H9 (cell line): ENCODE measurements around the gene UBE2E3. TPM values are rescaled to one million over a fixed set of nuclear protein-coding genes. Genes with fewer than 3 reads are reported as not detected.

Experiments used
- DNase-seq: peaks from one replicate; pipeline ENCODE4 v3.0.0-alpha.2; 2017
- H2AFZ ChIP-seq: one replicate; pipeline ENCODE4 v1.6.1; 2013; ENCODE audit warnings: mild to moderate bottlenecking, low read length, control low read depth, moderate library complexity
- H2AK5ac ChIP-seq: 2 replicates; pipeline ENCODE4 v1.6.1; 2013; ENCODE audit warnings: low read length, control low read depth, mixed read lengths; ENCODE audit not compliant: insufficient read length
- H2BK120ac ChIP-seq: one replicate; pipeline ENCODE4 v1.6.1; 2013; ENCODE audit warnings: low read depth, mild to moderate bottlenecking, low read length, control low read depth, inconsistent platforms; ENCODE audit not compliant: poor library complexity, severe bottlenecking
- H2BK12ac ChIP-seq: 2 replicates; pipeline ENCODE4 v1.6.1; 2013; ENCODE audit warnings: low read length, control low read depth, mixed read lengths, low read depth; ENCODE audit not compliant: insufficient read length
- H2BK15ac ChIP-seq: 2 replicates; pipeline ENCODE4 v1.6.1; 2013; ENCODE audit warnings: low read depth, low read length, control low read depth
- H2BK20ac ChIP-seq: one replicate; pipeline ENCODE4 v1.6.1; 2013; ENCODE audit warnings: low read depth, mild to moderate bottlenecking, low read length, control low read depth, inconsistent platforms; ENCODE audit not compliant: poor library complexity, severe bottlenecking
- H2BK5ac ChIP-seq: 2 replicates; pipeline ENCODE4 v1.6.1; 2013; ENCODE audit warnings: low read length, control low read depth, mixed read lengths; ENCODE audit not compliant: insufficient read length
- H3K14ac ChIP-seq: 2 replicates; pipeline ENCODE4 v1.6.1; 2013; ENCODE audit warnings: low read length, control low read depth; ENCODE audit not compliant: insufficient read depth
- H3K18ac ChIP-seq: 2 replicates; pipeline ENCODE4 v1.6.1; 2013; ENCODE audit warnings: low read depth, mild to moderate bottlenecking, mixed read lengths, low read length, control low read depth; ENCODE audit not compliant: insufficient read length
- H3K23ac ChIP-seq: 2 replicates; pipeline ENCODE4 v1.6.1; 2013; ENCODE audit warnings: low read length, control low read depth, mixed read lengths, low read depth; ENCODE audit not compliant: insufficient read length
- H3K23me2 ChIP-seq: 2 replicates; pipeline ENCODE4 v1.6.1; 2013; ENCODE audit warnings: low read depth, mild to moderate bottlenecking, mixed read lengths, low read length, control low read depth; ENCODE audit not compliant: insufficient read length, poor library complexity, severe bottlenecking
- H3K27ac ChIP-seq: 2 replicates; pipeline ENCODE4 v1.5.1; 2013; ENCODE audit warnings: low read length, control low read depth, mixed read lengths, low read depth; ENCODE audit not compliant: insufficient read length
- H3K27me3 ChIP-seq: 2 replicates; pipeline ENCODE4 v1.6.1; 2013; ENCODE audit warnings: low read length, control low read depth, inconsistent platforms; ENCODE audit not compliant: insufficient read depth
- H3K4ac ChIP-seq: 2 replicates; pipeline ENCODE4 v1.6.1; 2013; ENCODE audit warnings: low read depth, mild to moderate bottlenecking, control low read depth, inconsistent platforms, low read length, moderate library complexity
- H3K4me1 ChIP-seq: 2 replicates; pipeline ENCODE4 v1.6.1; 2013; ENCODE audit warnings: low read length, control low read depth, inconsistent platforms; ENCODE audit not compliant: insufficient read depth
- H3K4me2 ChIP-seq: 2 replicates; pipeline ENCODE4 v1.6.1; 2013; ENCODE audit warnings: low read length, control low read depth, mixed read lengths; ENCODE audit not compliant: insufficient read length, insufficient read depth
- H3K56ac ChIP-seq: 2 replicates; pipeline ENCODE4 v1.6.1; 2013; ENCODE audit warnings: low read depth, mild to moderate bottlenecking, mixed read lengths, low read length, control low read depth; ENCODE audit not compliant: insufficient read length
- H3K79me1 ChIP-seq: 2 replicates; pipeline ENCODE4 v1.6.1; 2013; ENCODE audit warnings: low read depth, mild to moderate bottlenecking, moderate library complexity, low read length, control low read depth, inconsistent platforms; ENCODE audit not compliant: insufficient read depth, poor library complexity, severe bottlenecking
- H3K79me2 ChIP-seq: 2 replicates; pipeline ENCODE4 v1.6.1; 2013; ENCODE audit warnings: low read length, control low read depth, inconsistent platforms; ENCODE audit not compliant: insufficient read depth
- H3K9ac ChIP-seq: 2 replicates; pipeline ENCODE4 v1.6.1; 2013; ENCODE audit warnings: low read length, control low read depth, mixed read lengths; ENCODE audit not compliant: insufficient read length; ENCODE audit errors: extremely low read depth
- H3K9me3 ChIP-seq: one replicate; pipeline ENCODE4 v1.6.1; 2013; ENCODE audit warnings: low read depth, low read length, inconsistent platforms; ENCODE audit not compliant: control insufficient read depth
- H3T11ph ChIP-seq: one replicate; pipeline ENCODE4 v1.6.1; 2013; ENCODE audit warnings: mild to moderate bottlenecking, low read length, control low read depth, inconsistent platforms
- H4K20me1 ChIP-seq: one replicate; pipeline ENCODE4 v1.6.1; 2013; ENCODE audit not compliant: control insufficient read depth, insufficient read length, insufficient read depth
- H4K5ac ChIP-seq: 2 replicates; pipeline ENCODE4 v1.6.1; 2013; ENCODE audit warnings: low read depth, mild to moderate bottlenecking, mixed read lengths, low read length, control low read depth; ENCODE audit not compliant: insufficient read length
- H4K8ac ChIP-seq: replicated peaks from 2 replicates; pipeline ENCODE4 v1.6.1; 2013; ENCODE audit warnings: low read length, control low read depth, mixed read lengths, low read depth; ENCODE audit not compliant: insufficient read length
- H4K91ac ChIP-seq: 2 replicates; pipeline ENCODE4 v1.6.1; 2013; ENCODE audit warnings: low read depth, mild to moderate bottlenecking, moderate library complexity, mixed read lengths, low read length, control low read depth; ENCODE audit not compliant: insufficient read length
- H3K27ac Mint-ChIP-seq, 3 experiments: 2 replicates in 2 of 3; 3 replicates in 1 of 3; pipeline ENCODE4 v1.8.0; 2020 to 2021; ENCODE audit warnings: mixed read lengths in 3 of 3, mild to moderate bottlenecking in 1 of 3, moderate library complexity in 1 of 3
- H3K27me3 Mint-ChIP-seq: 2 replicates; pipeline ENCODE4 v1.8.0; 2021; ENCODE audit warnings: low read depth, mild to moderate bottlenecking, moderate library complexity, mixed read lengths
- H3K36me3 Mint-ChIP-seq, 3 experiments: 2 replicates in 2 of 3; 3 replicates in 1 of 3; pipeline ENCODE4 v1.8.0; 2020 to 2021; ENCODE audit warnings: low read depth in 3 of 3, mixed read lengths in 3 of 3; ENCODE audit not compliant: insufficient read depth in 1 of 3
- H3K4me1 Mint-ChIP-seq, 2 experiments: 2 replicates each; pipeline ENCODE4 v1.8.0; 2020; ENCODE audit warnings: mixed read lengths in 2 of 2
- H3K4me3 Mint-ChIP-seq, 2 experiments: 2 replicates in 1 of 2; 3 replicates in 1 of 2; pipeline ENCODE4 v1.8.0; 2020 to 2021; ENCODE audit warnings: mild to moderate bottlenecking in 2 of 2, mixed read lengths in 2 of 2, moderate library complexity in 1 of 2
- H3K9me3 Mint-ChIP-seq, 2 experiments: 2 replicates in 1 of 2; 3 replicates in 1 of 2; pipeline ENCODE4 v1.8.0; 2020; ENCODE audit warnings: mild to moderate bottlenecking in 2 of 2, mixed read lengths in 2 of 2, moderate library complexity in 1 of 2
- WGBS: extraction: QIAGEN DNeasy Blood & Tissue Kit; methylation state at CpG from one replicate; pipeline ENCODE4 v1.1.7; 2013; ENCODE audit warnings: missing lambda C conversion rate, low lambda C conversion rate, mixed read lengths; ENCODE audit not compliant: insufficient read length; ENCODE audit errors: extremely low coverage; 5-methylcytosine and 5-hydroxymethylcytosine counted together
- total RNA-seq: library from RNA; stranded (reverse); gene quantifications from 2 replicates; pipeline ENCODE4 v1.2.1, GENCODE V29; 2021
- TF ChIP-seq, protein P1 (sequence below): fragments of 200-600 bp; sonication (generic); conservative IDR thresholded peaks from 3 replicates; pipeline ENCODE4 v1.8.0; 2021; ENCODE audit warnings: antibody characterized with exemption, mild to moderate bottlenecking

Gene UBE2E3
- total RNA-seq, 1 experiment from 2014 or later, result 89.1 TPM

DNA sequence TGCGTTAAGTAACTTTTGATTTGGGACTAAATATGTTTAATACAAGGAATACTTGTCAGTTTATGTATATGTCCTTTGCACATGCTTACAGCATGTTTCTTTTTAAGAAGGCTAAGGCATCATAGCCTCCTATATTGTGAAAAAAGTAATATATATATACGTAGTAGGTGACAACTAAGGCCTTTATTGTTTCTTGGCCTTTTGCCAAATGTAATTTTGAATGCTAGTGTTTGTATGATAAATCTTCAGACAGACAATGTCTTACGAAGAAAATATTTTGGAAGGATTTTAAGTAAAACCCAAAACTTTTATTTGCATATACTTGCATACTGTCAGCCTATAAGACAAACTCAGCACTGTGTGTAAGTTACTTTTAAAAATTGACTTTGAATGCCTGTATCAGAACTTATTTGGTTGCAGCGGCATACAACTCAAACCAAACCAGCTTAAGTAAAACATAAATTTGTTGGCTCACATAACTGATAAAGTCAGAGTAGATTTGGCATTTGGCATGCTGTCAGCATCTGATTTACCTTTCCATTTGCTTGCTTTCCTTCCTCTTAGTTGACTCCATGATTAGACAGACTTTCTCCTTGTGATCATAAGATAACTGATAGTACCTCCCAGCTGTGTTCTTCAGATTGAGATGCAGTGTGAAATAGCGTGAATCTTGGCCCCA is 24.4 kb downstream of the UBE2E3 start:
- H2BK5ac ChIP-seq, result no peak overlapping the region
- WGBS, result no CpG with 5 or more reads among the region's 5 CpGs
- no peaks in the 10 kb centered on the region for H3K9me3 Mint-ChIP-seq

More for the DNA sequence above, 24.4 kb downstream of the UBE2E3 start:
- Histone ChIP-seq H3K4me1 (no peaks in the 10 kb centered on the region; the same call in 1 of the 2 replicates), H2AK5ac (no peak overlapping the region), H2BK12ac (no peak overlapping the region), H3K9ac (no peak overlapping the region), H4K91ac (no peak overlapping the region), H3K27ac (no peak overlapping the region), H3K18ac (no peak overlapping the region), H3T11ph (no peak overlapping the region), H3K23ac (no peak overlapping the region), H3K4ac (no peak overlapping the region), H2BK120ac (no peak overlapping the region), H3K14ac (no peak overlapping the region), H2BK20ac (no peak overlapping the region), H3K23me2 (no peaks in the 10 kb centered on the region), H4K20me1 (no peaks in the 10 kb centered on the region), H3K56ac (no peak overlapping the region), H3K79me2 (peaks cover 3% of the 10 kb centered on the region; the same call in 1 of the 2 replicates), H3K9me3 (no peaks in the 10 kb centered on the region), H4K8ac (no peak overlapping the region), H2BK15ac (no peak overlapping the region), H3K79me1 (peaks cover 9% of the 10 kb centered on the region), H2AFZ (no peak overlapping the region), H3K4me2 (no peak overlapping the region), H3K27me3 (no peaks in the 10 kb centered on the region), H4K5ac (no peak overlapping the region)
- no peak overlapping the region for H3K27ac Mint-ChIP-seq
- no peak overlapping the region for H3K4me3 Mint-ChIP-seq
- peaks cover 0 to 5% (median 2%) of the 10 kb centered on the region in 3 experiments; a peak in 3 of 7 replicates for H3K36me3 Mint-ChIP-seq
- H3K27me3 Mint-ChIP-seq, result no peaks in the 10 kb centered on the region
- TF ChIP-seq, protein P1, sequence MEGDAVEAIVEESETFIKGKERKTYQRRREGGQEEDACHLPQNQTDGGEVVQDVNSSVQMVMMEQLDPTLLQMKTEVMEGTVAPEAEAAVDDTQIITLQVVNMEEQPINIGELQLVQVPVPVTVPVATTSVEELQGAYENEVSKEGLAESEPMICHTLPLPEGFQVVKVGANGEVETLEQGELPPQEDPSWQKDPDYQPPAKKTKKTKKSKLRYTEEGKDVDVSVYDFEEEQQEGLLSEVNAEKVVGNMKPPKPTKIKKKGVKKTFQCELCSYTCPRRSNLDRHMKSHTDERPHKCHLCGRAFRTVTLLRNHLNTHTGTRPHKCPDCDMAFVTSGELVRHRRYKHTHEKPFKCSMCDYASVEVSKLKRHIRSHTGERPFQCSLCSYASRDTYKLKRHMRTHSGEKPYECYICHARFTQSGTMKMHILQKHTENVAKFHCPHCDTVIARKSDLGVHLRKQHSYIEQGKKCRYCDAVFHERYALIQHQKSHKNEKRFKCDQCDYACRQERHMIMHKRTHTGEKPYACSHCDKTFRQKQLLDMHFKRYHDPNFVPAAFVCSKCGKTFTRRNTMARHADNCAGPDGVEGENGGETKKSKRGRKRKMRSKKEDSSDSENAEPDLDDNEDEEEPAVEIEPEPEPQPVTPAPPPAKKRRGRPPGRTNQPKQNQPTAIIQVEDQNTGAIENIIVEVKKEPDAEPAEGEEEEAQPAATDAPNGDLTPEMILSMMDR, result no peak
- no peak for DNase-seq
- peaks cover 23 to 24% of the 10 kb centered on the region in 2 experiments for H3K4me1 Mint-ChIP-seq
